Activated T-cell treated with anti-CD3 and anti-CD28 coated beads for 24 hours (primary cell): ENCODE data around the gene UBE2J2.

Experiments used
- DNase-seq: peaks from one replicate; pipeline ENCODE4 v3.0.0-alpha.2; 2020; ENCODE audit warnings: low read depth

Gene UBE2J2

DNA sequence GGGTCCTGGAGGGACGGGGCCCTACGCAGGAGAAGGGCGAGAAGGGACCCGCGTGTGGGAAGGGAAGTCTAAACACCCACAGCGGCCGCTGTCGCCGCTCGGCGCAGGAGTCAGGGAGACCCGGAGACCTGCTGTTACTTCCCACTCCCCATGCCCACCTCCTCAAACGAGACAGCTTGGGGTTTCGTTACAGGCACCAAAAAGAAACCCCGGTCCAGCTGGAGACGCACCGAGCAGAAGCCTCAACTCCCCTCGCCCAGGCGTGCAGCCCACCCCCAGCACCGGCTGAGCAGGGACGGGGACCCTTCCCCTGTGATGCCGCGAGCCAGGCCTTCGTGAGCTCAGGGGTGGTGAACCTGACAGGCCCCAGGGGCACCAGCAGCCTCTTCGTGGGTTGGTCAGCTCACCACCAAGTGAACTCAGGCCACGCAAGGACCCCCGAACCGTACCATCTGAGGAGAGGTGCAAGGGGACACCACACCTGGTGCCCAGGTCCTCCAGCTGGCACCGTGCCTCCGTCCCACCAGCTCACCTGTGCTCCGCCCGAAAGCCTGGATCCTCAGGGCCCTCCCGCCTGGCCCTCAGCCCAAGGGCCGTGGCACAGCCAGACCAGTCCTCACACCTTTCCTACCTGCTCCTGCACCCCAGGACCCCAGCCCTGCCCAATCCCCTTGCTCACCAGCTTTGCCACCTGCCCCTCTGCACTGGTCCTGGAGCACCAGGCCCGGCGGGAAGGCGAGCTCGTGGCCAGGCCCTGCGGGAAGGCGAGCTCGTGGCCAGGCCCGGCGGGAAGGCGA is 46.9 kb downstream of the UBE2J2 start:
- DNase-seq = no peak

DNA sequence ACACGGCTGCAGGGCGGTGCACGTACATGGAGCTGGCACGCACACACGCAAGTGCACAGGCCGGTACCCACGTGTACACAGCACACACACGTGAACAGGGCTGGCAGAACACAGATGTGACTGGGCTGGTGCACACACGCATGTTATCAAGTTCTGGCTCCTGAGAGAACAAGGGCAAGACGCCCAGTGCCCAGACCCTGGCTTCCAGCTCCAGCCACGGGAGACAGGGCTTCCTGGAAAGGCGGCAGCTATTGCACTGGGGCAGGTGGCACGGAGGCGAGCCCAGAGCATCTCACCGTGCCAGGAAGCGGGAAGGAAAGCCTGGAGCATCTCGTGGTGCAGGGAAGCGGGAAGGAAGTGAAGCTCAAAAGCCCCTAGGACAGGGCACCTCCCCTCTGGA is 47.7 kb downstream of the UBE2J2 start:
- no peak for DNase-seq

DNA sequence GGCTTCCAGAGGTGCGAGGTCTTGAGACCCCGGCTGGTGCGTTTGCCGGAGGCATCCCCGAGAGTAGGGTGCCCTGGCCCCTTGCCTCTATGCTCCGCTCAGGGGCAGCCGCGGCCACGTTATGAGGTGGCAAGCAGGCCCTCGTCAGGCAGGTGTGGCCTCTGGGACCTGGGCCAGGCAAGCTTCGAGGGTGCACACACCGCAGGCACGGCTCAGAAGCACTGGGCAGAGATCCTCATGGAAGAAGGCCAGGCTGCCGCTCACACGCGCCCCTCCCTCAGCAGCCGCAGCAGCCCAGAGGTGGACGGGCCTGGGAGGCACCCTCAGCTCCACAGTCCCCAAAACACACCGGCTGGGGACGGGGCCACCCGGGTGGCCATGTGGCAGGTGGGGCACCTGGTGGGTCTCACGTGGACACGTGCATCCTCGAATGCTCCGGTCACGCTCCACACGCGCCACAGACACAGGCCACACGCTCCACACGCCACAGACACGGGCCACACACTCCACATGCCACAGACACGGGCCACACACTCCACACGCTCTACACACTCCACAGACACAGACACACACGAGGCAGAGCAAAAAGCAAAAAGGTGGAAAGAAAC is 48.3 kb downstream of the UBE2J2 start:
- no peak for DNase-seq

DNA sequence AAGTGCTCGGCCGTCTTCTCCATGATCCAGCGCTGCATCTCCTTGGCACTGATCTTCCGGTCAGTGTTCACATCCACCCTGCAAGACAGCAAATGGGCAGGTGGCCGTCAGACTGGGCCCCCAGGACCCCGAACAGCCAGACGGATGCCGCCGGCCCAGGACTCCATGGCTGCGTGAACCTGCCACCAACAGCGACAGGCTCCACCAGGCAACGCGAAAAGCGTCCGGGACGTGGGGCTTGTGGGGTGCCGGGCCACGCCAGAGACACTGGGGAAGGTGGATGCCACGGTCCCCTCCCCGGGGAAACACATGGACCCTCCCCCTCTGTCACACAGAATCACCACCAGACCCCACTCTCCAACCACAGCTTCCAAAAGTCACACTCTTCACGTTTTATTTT is 49.8 kb downstream of the UBE2J2 start:
- DNase-seq = no peak

DNA sequence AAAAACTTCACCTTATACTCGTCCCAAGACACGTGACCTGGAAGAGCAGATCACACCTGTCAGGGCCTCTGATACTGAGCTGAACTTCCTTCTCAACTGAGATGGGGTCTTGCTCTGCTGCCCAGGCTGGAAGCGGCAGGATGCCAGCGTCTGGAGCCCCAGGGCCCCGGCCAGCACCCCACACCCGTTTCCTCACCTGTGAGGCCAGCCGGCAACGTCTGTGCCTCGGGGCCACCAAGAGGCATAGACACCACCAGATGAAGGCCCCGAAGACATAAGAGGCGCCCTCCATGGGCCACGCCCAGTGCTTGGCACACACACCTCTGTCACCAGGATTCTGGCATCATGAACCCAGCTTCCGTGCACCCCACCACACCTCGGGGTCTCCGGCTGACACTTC is 50.3 kb downstream of the UBE2J2 start:
- no peak for DNase-seq

DNA sequence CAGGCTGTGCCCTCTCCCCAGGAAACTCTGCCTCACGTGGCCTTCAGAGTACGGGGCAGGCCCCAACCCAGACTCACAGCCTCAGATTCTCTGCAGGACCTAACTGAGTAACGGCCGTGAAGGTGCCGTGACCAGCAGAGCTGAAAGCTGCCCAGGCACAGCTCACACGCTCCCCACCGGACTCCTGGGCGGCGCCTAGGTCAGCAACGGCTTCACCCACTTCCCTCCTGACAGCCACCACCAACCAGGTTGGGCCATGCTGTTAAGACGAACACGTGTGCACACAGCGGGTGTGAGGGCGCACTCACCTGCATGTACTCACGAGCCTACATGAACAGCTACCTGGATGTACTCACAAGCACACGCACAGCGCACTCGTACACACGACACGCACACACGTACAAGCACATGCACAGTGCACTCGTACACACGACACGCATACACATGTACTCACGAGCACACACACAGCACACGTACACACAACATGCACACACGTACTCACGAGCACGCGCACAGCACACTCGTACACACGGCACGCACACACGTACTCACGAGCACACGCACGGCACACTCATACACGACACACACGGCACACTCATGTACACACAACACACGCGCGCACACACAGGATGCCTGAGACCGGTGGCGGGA is 51.0 kb downstream of the UBE2J2 start:
- no peak for DNase-seq

DNA sequence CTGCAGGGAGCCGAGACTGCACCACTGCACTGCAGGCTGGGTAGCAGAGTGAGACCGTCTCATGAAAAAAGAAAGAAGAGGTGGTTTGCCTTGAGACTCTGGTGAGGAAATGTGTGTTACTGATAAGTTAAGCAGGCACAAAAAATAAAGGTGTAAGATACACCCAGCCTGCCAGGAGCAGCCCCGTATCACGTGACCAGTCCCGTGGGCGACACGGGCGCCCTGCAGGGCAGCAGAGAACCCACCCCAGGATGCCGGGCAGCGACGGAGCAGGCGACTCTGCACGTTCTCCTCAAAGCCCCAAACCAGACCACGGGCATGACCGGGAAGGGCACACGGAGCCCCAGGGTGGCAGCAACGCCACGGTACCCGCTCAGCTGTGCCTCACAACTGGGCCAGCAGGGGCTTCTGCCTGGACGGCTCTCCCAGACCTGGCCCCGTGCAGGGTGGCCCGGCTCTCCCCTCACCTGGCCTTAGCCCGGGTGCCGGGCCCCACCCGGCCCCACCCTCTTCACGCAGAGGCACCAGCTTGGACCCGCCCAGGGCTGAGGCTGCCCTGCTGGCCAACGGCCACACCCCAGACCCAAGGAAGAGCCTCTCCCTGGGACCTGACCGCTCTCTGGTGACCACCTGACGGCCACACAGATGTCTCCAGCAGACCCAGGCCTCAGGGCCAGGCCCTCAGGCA is 51.6 kb downstream of the UBE2J2 start:
- DNase-seq = no peak

DNA sequence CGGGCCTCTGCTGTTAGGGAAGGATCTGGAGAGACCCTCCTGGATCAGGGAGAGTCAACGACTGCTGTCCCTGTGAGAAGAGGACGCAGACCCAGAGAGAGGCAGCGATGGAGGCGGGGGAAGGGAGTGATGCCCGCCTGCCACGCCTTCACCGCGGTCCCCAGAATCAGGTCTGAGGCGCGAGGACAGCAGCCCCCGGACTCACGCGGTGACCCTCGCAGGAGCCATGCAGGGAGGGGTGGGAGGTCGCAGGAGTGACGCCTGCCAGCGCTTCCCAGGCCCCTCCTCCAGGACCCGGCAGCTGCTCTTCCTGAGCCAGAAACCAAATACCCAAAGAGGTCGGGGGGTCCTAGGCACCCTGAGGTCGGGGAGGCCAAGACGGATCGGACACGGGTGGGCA is 53.5 kb downstream of the UBE2J2 start:
- DNase-seq = no peak

DNA sequence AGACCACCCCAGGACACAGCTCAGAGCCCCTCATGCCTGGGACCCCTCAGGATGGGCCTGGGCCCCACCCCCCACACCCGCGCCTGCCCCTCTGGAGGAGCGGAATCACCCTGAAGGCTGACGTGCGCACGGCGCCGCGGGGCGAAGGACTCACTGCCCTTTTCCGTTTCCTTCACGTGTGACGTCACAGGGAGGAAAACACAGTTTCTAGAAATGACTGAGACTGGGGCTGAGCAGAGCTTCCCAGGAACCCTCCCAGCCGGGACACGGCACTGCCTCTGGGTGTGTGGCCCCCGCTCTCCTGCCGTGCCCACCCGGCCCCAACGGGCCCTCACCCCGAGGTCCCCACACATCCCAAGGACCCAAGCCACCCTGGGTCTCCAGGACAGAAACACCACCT is 54.3 kb downstream of the UBE2J2 start:
- DNase-seq = peak; percentile 42

DNA sequence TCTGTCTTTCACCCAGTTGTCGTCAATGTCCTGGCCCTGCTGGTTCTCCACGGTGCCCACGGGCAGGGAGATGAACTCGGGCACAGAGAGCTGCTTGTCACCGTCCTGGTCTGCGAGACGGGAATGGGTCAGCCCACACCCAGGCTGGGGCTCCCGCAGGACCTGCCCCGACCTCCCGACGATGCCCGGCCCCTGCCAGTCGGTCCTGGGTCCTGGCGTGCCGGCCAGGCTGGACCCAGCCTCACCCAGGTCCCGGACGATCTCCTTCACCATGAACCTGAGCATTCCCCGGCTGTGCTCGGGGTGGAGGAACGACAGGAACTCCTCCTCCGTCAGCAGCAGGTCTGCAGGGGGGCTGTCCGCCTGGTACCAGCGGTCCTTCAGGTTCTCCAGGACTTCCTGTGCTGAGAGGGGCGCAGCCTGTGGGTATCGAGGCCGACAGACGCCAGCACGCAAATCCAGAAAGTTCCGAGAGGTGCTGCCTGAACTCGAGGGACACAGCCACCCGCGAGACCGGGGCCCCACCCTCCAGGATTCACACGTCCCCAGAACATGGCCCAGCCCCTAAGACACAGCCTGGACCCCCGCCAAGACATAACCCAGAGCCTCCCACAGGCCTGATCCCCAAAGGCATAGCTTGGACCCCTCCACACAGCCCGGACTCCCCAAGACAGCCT is 55.0 kb downstream of the UBE2J2 start:
- no peak for DNase-seq

DNA sequence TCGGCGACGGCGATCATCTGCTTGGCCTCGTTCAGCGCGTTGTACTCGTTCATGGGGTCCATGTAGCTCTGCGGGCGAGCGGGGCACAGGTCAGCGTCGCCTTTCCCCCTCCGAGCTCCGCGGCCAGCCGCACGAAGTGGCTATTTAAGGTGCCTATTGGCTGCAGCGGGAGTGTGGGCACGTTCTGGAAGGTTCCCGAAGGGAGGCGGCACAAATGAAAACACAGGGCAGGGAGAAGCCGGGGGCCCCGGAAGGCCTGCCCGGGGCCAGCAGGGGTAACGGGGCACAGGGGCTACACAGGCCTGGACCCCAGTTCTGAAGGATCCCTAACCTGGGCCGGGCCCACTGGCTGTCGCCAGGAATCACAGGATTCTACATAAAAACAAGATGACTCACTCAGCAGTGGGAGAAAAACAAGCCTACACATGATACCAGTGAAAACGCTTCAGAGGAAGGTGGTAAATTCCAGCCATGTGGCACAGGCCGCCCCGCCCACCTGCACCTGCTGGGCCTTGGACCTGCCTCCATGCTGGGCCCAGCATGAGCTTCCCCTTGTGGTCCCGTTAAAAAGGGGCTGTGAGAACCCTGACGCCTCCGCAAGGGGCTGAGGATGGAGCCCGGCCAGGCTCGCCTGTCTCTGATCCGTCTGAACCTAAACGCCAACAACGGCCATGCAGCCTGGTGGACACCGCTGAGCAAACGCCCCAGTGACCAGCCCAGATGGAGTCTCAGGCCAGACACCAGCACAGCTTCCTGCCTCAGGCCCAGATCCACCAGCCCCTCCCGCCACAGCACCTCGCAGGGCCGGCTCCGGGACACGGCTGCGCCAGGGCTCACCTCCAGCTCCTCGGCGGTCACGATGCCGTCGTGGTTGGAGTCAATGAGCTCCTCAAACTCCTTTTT is 55.8 kb downstream of the UBE2J2 start:
- peak; percentile 40 for DNase-seq

DNA sequence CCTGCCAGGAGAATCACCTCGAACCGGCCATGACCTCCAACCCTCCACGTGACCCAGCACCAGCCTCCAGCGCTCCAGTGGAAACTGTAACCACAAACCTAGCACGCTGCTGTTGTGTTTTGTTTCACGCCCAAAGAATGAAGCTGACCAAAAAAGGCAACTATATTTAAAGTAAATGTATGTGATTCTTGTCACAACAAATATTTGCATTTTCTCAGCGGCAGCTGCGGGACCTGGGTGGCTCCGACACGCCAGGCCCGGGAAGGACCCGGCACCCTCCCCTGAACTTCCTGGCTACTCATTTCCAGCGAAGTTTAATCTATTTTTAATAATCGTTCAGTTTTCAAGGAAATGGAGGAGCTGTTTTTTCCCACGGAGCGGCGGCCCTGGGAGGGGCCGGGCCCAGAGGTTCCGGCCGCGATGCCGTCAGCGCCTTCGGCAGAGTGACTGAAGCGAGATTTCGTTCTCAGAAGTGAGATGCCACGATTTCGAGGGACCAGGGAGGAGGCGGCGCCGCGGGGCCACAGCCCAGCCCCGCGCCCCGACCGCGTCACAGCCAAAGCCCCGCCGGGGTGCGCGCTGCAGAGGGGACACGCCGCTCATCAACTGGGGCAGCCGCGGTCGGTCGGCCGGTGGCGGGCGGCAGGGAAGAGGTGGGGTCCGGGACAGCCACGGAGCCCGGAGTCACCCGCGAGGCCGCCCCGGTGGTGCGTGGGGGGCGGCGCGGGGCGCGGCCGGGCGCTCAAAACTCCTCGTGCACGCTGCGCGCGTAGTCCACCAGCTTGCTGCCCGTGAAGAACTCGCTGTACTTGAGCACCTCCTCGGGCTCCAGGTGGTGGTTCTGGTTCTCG is 56.7 kb downstream of the UBE2J2 start:
- no peak for DNase-seq

DNA sequence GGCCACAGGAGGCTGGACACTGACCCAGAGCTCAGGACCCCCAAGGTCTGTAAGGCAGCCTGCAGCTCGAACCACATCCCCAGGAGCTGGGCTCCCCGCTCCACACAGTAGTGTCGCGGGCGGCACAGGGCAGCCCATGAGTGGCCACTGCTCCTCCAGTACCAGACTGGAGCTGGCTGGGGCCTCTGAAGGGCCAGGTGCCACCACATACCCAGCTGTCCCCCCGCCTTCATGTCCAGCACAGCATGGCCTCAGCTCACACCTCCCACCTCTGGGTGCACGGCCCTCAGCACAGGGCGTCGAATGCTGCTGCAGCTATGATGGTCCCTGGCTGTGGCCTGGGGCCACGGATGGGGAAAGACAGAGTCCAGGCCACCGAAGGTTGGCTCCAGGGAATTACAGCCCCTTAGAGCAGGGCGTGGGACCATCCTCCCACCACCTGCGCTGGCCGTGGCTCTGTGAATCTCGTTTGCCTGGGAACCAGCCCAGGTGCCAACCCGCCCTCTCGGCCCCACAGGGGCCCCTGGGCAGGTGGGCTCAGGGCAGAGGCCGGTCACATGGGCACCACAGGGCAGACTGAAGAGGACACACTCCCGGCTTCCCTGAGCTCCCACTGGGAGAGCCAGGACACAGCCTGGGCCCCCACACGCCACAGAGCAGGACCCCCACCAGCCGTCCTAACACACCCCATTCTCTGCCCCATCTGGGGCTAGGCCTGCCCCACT is 57.6 kb downstream of the UBE2J2 start:
- no peak for DNase-seq

DNA sequence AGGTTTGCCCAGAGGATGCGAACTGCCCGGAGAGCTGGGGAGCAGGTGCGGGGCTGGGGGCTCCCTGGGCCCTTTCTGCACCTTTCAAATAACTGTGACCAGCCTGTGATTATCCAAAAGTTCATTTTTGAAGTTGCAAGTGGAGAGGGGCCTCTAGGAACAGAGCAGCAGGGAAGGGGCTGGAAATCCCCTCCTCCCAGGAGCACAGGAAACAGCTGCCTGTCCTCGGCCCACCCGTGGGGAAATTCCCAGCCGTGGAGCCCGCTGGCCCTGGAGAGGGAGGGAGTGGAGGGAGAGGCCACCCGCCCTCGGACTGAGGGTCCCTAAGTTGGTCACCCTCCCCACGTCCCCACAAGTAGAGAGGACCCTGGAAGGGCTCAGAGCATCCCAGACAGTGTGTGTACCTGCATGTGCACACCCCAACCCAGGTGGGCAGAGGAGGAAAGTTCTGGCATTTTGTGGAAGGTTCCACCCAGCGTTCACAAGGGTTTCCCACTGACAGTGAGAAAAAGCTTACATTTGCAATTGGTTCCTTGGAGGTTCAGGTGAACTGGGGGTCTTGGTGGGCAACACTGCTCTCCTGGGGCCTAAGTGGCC is 58.5 kb downstream of the UBE2J2 start:
- DNase-seq = no peak

DNA sequence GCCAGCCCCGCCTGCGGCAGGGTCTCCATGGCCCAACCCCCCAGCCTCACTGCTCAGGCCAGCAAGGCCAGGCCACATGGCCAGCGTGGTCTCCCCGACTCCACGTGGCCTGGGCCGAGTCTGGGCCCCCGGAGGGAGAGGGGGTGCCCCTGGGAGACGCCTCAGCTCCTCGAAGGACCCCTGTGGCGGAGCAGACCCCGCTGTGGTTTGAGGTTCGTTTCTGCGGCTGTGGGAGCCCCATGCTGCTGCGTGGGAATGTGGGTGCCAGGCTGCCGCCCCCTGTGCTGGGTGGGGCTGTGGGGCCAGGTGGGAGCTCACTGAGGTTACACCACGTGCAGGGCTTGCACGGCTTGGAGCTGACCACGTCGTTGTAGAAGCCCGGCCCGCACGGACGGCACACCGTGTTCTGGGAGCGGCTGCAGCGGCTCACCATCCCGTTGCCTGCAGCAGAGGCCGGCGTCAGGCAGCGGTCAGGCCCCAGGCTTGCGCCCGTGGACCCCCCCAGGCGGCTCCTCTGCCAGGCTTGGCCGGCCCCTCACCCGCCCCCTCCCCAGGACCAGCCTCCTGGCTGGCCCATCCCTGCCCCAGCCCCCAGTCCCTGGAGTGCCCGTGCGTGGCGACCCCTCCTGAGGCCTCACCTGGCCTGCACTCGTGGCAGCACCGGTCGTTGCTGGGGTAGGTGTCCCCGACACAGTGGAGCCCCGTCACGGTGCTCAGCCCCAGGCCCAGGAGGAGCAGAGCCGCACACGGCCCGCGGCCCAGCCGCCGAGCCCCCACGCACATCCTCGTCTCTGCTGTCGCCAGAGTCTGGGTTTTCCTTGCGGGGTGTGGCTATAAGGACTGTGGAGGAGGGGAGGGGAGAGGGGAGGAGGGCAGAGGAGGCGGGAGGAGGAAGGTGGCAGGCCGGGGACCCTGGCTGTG is 60.0 kb downstream of the UBE2J2 start, which contains the start of gene TNFRSF4:
TNFRSF4 (minus strand) TSS at position 809 of the 921 bp plus-strand sequence; CDS start at position 783, 26 bp downstream.
- DNase-seq = peak; percentile 48

DNA sequence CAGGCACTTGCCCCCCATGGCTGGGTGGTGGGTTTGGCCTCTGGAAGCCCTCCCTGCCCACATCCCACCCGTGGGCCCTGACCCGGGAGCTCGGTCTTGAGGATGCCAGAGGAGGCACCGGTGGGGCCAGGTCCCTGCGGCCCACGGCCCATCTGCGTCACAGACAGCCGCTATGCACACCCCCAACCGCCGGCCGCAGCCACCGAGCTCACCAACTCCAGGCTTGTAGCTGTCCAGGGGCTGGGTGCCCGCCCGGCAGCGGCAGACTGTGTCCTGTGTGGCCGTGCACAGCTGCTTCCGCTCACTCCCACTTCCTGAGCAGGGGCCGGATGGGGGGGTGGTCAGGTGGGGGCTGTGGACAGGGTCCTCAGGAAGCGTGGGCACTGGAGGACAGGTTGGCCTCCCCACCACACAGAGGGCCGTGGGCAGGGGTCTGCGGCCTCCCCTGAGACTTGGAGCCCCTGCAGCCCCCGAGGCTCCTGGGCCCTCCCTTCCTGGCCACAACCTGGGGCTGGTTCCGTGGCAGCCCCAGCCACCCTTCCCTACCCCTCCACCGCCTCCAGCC is 60.8 kb downstream of the UBE2J2 start:
- no peak for DNase-seq
